Erythroblast (primary cell): ENCODE results near the gene SLU7.

ENCODE experiments used
- DNase-seq, 2 experiments: peaks; one replicate each; lab custom pipeline; 2025; lab: John Stamatoyannopoulos, UW
- GATA1 ChIP-seq: IDR thresholded peaks from 2 replicates; pipeline ENCODE4 v1.6.1; 2011; ENCODE audit warnings: low read depth, mild to moderate bottlenecking, control low read depth, low read length, moderate library complexity
- POLR2A ChIP-seq: IDR thresholded peaks from 2 replicates; pipeline ENCODE4 v1.6.1; 2011; ENCODE audit warnings: mild to moderate bottlenecking, low read length

Gene SLU7

DNA sequence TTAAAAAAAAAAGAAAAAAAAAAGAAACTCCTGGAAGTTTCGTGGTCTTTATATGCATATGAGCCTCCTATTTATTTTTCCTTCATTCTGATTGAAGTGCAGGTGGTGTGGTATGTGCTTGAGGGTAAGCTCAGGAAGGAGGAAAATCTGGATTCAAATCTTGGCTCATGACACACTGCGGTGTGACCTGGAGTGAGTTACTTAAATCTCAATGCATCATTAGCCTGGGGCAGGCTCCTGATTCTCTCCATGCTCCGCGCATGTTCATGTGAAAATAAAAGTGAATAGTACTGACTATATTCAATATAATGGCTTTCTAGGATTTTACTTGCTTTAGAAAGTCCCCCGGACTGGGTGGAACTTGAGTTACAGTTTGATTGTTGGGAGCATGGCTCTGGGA lies 38.4 kb upstream of the SLU7 start:
- TF ChIP-seq GATA1 (no peak), POLR2A (no peak)
- no peak for DNase-seq

DNA sequence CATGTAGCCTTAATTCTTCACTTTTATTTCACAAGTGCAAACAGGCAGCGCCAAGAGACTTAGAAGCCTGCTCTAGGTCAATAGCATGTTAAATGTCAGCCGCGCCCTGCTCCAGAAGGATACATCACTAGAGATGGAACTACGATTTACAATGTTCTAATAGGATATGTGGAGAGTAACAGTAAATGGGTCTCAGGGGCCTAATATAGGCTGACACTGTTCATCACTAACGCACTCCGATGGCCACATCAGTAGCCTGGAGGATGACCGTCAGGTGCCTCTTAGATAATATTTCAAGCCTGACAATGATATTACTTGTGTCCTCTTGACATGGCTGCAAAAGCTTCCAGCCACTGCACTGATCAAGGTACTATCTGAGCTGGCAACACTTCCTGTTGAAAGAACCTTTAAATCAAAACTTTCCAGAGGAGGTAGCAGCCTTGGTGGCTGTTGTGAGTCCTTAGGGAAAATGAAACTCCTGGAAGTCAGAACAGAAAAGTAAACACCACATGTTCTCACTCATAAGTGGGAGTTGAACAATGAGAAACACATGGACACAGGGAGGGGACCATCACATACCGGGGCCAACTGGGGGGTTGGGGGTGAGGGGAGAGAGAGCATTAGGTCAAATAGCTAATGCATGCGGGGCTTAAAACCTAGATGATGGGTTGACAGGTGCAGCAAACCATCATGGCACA lies 37.7 kb upstream of the SLU7 start:
- TF ChIP-seq POLR2A (no peak), GATA1 (no peak)
- no peak for DNase-seq

DNA sequence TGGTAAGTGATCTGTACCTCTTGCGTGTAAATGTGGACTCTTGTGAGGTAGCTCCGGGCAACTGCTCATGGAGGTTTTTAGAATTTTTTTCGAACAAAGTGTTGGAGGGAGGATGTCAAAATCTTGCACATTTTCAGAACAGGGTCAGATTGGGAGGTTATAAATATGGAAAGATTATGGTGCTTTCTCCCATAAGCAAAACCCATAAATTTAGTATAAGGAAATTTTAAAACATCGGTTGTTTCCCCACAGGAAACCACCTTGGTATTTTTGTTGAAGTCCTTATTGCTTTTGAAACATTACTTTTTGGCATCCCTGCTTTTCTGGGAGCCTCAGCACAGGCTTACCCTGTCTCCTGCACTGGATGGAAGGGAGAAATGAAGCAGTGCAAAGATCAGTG lies 36.7 kb upstream of the SLU7 start:
- TF ChIP-seq POLR2A (no peak), GATA1 (no peak)
- DNase-seq, result no peak

DNA sequence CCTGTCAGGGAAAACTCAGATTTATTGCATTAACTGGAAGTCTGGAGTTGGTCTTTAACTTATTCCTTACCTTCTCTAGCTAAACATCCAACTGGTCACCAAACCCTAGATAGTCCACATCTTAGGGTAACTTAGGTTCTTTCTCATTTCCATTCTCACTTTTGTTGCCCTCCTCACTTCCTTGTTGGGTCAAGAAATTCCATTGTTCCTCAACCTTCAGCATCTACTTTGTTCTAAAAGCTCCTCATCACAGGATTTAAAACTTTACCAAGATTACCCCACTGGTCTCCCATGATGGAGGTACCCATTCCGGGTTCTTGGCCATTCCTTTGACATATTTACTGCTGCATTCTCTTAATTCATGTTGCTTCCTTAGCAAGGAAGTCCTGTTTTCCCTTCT lies 34.9 kb upstream of the SLU7 start:
- TF ChIP-seq GATA1 (no peak), POLR2A (no peak)
- no peak for DNase-seq

DNA sequence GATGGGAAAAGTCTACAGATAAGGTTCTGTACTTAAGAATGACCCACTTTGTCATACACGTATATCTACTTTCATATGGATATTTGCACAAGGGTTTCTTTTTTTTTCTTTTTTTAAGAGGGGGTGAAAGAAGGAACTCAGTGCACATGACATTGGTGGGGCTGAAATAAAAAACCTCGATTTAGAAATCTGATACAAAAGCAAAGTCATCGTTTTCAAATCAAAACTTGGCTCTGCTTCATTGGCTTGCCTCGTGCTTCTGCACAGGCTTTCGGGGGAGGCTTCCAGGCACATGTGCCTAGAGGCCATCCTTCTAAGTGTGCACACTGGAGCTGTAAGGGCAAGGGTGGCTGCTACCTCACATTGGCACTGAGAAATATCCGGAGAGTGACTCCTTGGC lies 33.9 kb upstream of the SLU7 start:
- TF ChIP-seq GATA1, result no peak
- no peak for TF ChIP-seq POLR2A
- DNase-seq, result no peak

DNA sequence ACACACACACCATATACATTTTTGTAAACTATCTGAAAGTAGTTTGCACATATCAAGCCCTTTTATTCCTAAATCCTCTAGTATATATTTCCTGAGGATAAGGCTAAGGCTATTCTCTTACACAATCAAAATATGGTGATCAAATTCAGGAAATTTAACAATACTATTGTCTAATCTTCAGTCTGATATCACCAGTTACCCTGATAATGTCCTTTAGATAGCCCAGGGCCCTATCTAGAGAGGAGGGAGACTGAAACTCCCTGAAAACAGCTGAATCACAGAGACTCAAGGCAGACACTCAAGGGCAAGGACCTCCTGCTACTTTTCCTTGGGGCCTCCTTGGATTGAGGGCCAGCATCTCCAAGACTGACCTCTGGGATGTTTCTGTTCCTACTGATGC lies 33.2 kb upstream of the SLU7 start:
- TF ChIP-seq GATA1 (no peak), POLR2A (no peak)
- DNase-seq, result no peak

DNA sequence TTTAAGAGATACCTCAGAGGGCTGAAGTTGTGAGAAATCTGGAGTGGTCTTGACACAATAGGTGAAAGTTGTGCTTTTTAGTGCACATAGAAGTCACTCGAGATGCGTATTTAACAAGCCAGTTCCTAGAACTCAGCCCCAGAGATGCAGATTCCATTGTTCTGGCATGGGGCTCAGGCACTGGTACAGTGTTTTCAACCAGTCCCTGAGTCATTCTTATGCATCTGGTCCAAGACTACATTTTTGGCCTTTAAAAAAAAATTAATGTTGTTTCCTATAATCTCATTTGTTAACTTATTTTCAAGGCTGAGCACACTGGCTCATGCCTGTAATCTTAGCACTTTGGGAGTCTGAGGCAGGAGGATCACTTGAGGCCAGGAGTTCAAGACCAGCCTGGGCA lies 32.4 kb upstream of the SLU7 start:
- no peak for DNase-seq
- no peak for TF ChIP-seq POLR2A
- no peak for TF ChIP-seq GATA1

DNA sequence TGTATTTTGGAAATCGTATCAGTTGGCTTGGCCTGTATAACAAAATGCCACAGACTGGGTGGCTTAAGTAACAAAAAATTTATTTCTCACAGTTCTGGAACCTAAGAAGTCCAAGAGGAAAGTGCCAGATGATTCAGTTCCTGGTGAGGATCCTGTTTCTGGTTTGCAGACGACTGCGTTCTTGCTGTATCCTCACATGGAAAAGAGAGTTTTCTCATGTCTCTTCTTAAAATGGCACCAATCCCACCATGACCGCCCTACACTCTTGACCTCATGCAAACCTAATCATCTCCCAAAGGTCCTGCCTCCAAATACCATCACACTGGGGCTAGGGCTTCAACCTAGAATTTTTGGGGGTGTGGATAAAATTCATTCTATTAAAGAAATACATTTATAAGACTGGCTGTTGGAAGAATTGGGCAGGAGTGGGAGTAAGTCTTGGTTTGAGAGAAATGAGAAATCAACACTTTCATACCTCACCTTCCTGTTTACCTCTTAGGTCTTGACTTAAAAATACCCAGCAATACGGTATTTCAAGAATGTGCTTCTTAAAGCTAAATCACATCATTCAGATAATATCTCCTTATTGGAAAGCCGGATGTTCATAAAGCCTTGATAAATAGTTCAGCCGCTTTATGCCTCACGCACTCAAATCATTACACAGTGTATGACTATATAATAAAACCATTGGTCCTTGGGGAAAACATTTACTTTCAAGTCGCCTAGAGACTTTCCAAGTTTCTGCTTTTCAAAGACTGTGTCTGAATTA lies 31.5 kb upstream of the SLU7 start:
- TF ChIP-seq POLR2A (no peak), GATA1 (no peak)
- DNase-seq, result no peak

DNA sequence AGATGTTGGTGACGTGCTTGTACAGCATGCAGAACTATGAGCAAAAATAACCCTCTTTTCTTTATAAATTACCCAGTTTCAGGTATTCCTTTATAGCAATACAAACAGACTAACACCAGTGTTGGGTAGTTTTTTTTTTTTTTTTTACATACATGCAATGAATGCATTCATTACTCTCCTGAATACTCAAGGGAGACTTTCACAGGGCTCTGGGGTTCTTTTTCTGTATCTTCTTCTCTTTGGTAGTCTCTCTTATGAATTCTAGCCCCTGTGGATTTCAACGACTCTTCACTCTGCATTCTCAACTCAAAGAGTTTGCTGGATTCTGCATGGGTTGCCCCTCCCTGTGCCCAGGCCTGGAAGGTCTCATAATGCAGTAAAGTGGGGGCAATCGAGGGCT lies 30.6 kb upstream of the SLU7 start:
- DNase-seq, result no peak
- TF ChIP-seq GATA1 (no peak), POLR2A (no peak)

DNA sequence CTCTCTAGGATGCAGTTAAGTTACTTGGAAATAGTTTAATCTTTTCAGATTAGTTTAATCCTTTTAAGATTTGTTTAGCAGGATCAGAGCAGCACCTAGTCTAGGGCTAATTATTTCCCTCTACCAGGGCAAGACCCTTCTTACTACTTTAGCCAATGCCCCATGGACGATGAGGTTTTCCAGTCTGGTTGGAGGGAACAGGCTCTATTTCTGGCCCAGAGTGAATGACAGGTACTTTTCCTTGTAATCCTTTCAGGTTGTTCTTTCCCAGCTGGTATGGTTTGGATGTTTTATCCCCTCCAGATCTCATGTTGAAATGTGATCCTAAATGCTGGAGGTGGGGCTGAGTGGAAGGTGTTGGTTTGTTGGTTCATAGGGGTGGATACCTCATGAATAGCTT lies 30.0 kb upstream of the SLU7 start:
- no peak for DNase-seq
- no peak for TF ChIP-seq POLR2A
- no peak for TF ChIP-seq GATA1

DNA sequence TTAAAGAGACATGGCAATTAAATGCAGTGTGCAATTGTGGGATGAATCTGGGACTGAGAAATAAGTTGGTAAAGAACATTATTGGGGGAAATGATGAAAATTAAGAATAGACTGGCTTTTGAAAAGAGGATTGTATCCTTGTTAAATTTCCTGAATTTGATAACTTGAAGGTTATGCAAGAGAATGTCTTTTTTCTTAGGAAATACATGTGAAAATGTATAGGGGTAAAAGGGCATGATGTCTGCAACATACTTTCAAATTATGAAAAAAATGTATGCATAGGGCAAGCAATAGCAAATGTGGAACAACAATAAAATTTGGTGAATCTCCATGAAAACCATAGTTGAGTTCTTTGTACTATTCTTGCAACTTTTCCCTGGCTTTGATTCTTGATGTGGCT lies 26.9 kb upstream of the SLU7 start:
- TF ChIP-seq POLR2A, result no peak
- no peak for TF ChIP-seq GATA1
- no peak for DNase-seq

DNA sequence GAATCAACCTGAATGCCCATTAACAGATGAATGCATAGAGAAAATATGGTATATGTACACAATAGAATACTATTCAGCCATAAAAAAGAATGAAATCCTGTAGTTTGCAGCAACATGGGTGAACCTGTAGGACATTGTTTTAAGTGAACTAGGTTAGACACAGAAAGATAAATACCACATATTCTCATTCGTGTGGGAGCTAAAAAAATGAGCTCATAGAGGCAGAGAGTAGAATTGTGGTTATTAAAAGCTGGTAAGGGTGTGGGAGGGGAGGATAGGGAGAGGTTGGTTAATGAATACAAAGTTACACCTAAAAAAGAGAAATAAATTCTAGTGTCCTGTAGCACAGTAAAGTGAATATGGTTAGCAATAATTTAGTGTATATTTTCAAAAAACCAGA lies 26.3 kb upstream of the SLU7 start:
- TF ChIP-seq GATA1 (no peak), POLR2A (no peak)
- no peak for DNase-seq

DNA sequence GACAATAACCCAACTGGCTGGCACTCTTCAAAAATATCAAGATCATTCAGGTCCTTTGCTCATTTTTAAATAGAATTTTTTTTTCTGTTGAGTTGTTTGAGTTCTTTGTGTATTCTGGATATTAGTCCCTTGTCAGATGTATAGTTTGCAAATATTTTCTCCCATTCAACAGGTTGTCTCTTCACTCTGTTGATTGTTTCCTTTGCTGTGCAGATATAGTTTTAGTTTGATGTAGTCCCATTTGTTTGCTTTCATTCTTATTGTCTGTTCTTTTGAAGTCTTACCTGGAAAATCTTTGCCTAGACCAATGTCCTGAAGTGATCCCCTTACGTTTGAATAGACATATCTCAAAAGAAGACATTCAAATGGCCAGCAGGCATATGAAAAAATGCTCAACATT lies 25.5 kb upstream of the SLU7 start:
- DNase-seq, result no peak
- no peak for TF ChIP-seq GATA1
- no peak for TF ChIP-seq POLR2A

DNA sequence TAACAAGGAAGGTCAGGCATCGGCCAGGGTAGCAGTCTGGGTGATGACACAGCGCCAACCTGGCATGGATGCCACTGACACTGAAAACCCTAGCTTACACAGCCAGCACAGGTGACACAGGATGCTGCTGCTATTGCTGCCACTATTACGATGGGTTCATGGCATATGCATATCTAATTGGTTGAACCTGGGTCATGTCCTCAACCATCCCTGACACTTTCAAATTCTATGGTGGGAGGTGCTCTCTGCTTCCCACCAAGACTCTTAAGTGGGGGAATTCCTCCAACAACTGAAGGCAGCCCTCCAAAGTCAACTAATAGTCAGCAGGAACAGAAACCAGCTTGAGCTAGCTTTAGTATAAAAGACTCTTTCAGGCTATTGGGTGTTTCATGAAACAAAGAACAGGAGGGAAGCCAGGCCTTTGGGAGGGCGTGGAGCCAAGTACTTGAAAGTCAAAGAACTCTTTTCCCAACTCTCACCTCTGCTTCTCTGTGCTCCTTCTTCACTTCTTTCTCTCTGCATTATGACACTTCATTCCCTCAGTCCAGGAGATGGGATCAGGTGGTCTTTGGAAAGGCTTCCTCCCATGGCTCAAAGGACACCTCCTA lies 24.0 kb upstream of the SLU7 start:
- no peak for DNase-seq
- no peak for TF ChIP-seq POLR2A
